Measurements from ENCODE around the gene SNCA.

DNA sequence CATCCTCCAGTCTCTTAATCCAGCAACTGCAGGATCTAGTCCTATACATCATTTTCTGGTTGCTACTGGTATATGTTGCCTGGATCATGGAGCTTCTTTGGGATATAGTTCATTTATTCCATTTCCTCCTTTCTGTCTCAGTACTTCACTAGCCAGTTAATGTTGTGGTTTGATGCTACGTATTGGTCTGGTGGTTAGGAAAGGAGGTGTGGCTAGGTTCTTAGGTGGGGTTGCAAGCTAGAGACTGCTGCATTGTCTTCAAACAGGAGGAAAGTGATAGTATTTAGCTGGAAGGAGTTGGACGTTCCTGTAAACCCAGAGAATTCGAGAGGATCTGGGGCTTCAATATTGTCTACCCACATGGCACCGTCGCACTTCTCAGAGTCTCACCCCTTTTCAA lies 129.5 kb downstream of the SNCA start:
- TF ChIP-seq, protein P1, sequence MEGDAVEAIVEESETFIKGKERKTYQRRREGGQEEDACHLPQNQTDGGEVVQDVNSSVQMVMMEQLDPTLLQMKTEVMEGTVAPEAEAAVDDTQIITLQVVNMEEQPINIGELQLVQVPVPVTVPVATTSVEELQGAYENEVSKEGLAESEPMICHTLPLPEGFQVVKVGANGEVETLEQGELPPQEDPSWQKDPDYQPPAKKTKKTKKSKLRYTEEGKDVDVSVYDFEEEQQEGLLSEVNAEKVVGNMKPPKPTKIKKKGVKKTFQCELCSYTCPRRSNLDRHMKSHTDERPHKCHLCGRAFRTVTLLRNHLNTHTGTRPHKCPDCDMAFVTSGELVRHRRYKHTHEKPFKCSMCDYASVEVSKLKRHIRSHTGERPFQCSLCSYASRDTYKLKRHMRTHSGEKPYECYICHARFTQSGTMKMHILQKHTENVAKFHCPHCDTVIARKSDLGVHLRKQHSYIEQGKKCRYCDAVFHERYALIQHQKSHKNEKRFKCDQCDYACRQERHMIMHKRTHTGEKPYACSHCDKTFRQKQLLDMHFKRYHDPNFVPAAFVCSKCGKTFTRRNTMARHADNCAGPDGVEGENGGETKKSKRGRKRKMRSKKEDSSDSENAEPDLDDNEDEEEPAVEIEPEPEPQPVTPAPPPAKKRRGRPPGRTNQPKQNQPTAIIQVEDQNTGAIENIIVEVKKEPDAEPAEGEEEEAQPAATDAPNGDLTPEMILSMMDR (IDR thresholded peaks at IDR 0.05): no peak
- TF ChIP-seq POLR2A (IDR thresholded peaks at IDR 0.05): no peak
- no peak for TF ChIP-seq POLR2AphosphoS5 (IDR thresholded peaks at IDR 0.05)
- no peak for TF ChIP-seq EP300 (IDR thresholded peaks at IDR 0.05)
